Ureter (tissue), 1 donor: Measurements from ENCODE around the gene FNBP1L. TPM values are rescaled to one million over a fixed set of nuclear protein-coding genes. Genes with fewer than 3 reads are reported as not detected.
"Not testable (repeated sequence)": the region's sequence is repeated elsewhere in the genome, so short reads cannot be mapped to it uniquely, and the experiment has no call there.

Source experiments
- DNase-seq: peaks from one replicate; pipeline ENCODE4 v3.0.0-alpha.2; 2020; ENCODE audit warnings: low spot score
- total RNA-seq: library from RNA; stranded (reverse); gene quantifications from one replicate; pipeline ENCODE4 v1.2.4, GENCODE V29; 2023
- donor health status: DM: yes; HTN: yes; CAD: no.

FNBP1L gene
- total RNA-seq, 1 donor from 2014 or later: 53.2 TPM

- DNase-seq: no peak
Observed at GRCh38 chr1:93443454-93443853, 4.5 kb upstream of the FNBP1L start.

- DNase-seq: peak; percentile 60
Observed at GRCh38 chr1:93446837-93447451, 974 bp upstream of the FNBP1L start.

GRCh38 chr1:93448292-93448982, 519 bp downstream of the FNBP1L start:
- no peak for DNase-seq

GRCh38 chr1:93448983-93449804, 1.3 kb downstream of the FNBP1L start:
- DNase-seq: no peak

GRCh38 chr1:93450321-93450720, 2.4 kb downstream of the FNBP1L start:
- DNase-seq: no peak

DNA sequence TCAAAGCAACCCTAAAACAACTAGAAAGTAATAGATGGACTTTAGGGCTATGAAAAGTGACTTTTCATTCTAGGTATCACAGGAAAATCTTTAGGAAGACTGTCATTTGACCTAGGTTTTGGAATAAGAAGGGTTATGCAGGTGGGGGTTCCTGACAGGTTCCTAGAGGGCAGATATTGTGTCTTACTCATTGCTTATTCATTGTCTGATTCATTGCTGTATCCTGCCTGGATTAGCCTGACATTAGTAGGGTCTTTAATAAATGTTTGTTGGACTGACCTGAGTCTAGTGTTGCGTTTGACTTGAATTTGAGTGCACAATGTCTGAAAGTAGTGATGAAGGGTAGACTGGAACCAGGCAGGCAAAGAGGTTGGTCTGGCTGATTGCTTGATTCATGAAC, 6.0 kb downstream of the FNBP1L start:
- no peak for DNase-seq

DNA sequence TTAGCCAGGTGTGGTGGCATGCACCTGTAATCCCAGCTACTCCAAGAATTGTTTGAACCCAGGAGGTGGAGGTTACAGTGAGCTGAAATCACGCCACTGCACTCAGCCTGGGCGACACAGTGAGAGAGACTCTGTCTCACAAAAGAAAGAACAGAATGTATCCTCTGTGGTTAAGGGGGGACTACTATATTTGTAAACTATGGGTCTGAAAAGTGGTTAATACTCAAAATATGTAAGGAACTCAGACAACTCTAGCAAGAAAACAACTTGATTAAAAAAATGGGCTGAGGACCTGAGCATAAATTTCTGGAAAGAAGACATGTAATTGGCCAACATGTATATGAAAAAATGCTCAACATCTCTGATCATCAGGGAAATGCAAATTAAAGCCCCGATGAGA, 11.2 kb downstream of the FNBP1L start:
- no peak for DNase-seq

DNA sequence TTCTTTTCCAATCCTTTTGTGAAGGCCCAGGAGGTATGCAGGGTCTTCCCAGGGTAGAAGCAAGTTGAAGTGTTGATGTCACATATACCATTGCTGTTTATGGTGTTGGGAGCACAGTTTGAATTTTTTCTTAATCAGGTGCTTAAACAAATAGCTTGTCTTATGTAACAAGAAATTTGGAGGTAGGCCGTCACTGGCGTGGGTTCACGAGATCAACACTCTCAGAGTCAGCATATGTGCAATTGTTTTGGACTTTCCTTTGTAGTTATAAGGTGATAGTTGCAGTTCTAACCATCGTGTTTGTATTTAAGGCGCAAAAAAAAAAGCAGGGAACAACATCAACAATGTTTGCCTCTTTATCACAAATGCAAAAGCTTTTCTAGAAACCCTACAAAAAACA, 13.3 kb downstream of the FNBP1L start:
- DNase-seq: no peak

DNA sequence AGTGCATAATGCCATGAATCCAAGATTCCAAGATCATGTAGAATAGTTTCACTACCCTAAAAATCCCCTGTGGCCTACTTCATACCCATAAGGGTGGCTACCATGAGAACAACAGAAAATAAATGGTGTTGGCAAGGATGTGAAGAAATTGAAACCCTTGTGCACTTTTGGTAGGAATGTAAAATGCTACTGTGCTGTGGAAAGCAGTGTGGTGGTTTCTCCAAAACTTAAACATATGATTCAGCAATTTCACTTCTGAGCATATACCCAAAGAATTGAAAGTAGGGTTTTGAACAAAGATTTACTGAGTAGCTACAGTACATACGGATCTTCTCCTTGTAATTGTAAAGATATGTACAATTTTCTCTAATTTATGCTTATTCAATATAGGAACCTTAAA, 16.0 kb downstream of the FNBP1L start:
- no peak for DNase-seq

DNA sequence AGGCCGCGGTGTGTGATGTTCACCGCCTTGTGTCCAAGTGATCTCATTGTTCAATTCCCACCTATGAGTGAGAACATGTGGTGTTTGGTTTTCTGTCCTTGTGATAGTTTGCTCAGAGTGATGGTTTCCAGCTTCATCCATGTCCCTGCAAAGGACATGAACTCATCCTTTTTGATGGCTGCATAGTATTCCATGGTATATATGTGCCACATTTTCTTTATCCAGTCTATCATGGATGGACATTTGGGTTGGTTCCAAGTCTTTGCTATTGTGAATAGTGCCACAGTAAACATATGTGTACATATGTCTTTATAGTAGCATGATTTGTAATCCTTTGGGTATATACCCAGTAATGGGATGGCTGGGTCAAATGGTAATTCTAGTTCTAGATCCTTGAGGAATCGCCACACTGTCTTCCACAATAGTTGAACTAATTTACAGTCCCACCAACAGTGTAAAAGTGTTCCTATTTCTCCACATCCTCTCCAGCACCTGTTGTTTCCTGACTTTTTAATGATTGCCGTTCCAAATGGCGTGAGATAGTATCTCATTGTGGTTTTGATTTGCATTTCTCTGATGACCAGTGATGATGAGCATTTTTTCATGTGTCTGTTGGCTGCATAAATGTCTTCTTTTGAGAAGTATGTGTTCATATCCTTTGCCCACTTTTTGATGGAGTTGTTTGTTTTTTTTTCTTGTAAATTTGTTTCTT, 17.6 kb downstream of the FNBP1L start:
- not testable (repeated sequence) for DNase-seq

GRCh38 chr1:93467606-93468005, 19.7 kb downstream of the FNBP1L start:
- DNase-seq: no peak

GRCh38 chr1:93468662-93469061, 20.7 kb downstream of the FNBP1L start:
- DNase-seq: no peak

DNA sequence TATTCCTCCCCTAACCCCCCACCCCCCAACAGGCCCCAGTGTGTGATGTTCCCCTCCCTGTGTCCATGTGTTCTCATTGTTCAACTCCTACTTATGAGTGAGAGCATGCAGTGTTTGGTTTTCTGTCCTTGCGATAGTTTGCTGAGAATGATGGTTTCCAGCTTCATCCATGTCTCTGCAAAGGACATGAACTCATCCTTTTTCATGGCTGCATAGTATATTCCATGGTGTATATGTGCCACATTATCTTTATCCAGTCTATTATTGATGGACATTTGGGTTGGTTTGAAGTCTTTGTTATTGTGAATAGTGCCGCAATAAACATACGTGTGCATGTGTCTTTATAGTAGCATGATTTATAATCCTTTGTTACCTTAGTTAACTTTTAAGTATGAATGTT, 21.3 kb downstream of the FNBP1L start:
- not testable (repeated sequence) for DNase-seq

GRCh38 chr1:93471284-93471683, 23.4 kb downstream of the FNBP1L start:
- no peak for DNase-seq

DNA sequence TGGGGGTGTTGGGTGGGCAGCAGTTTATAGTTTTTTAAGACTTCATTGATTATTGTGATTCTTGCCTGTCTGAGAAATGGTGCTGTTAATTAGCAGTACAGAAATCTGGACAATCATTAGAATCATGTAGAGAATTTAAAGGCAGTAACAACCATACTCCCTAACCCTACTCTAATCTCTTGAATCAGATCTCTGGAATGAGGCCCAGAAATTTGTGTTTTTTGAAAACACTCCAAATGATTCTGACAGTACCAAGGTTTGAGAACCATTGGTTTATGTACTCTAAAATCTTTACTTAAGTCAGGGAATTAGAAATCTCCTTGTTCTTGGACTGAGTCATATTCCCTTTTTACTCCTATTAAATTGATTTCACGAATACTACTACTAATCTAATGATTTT, 24.0 kb downstream of the FNBP1L start:
- no peak for DNase-seq

DNA sequence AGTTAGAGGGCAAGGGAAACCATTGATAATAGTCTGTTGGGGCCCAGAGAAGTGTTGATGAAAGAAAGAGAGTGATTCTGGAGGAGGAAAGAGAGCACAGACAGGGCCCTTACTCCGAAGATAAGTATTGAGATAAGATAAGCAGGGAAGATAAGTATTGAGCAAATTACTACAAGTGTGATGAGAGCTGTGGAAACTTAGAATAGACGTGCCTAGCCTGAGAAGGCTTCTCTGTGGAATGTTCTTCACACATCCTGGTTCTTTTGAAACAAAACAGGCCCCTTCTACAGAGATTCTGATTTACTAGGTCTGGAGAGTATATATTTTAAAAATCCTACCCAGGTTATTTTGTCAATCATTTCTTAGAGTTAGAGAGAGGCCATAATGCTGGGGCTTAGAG, 26.4 kb downstream of the FNBP1L start:
- DNase-seq: no peak

GRCh38 chr1:93475681-93476080, 27.8 kb downstream of the FNBP1L start:
- DNase-seq: no peak

DNA sequence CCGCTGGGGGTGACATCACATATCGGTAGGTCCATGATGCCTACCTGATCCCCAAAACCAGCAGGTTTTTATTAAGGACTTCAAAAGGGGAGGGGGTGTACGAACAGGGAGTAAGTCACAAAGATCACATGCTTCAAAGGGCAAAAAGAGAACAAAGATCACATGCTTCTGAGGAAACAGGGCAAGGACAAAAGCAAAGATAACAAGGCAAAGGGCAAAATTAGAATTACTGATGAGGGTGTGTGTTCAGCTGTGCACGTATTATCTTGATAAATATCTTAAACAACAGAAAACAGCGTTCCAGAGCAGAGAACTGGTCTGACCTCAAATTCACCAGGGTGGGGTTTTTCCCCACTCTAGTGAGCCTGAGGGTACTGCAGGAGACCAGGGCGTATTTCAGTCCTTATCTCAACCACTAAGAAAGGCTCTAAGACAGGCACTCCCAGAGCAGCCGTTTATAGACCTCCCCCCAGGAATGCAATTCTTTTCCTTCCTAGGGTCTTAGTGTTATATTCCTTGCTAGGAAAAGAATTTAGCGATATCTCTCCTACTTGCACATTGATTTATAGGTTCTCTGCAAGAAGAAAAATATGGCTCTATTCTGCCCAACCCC, 31.3 kb downstream of the FNBP1L start:
- DNase-seq: not testable (repeated sequence)

- not testable (repeated sequence) for DNase-seq
Observed at GRCh38 chr1:93481899-93482298, 34.0 kb downstream of the FNBP1L start.

GRCh38 chr1:93483200-93483599, 35.3 kb downstream of the FNBP1L start:
- DNase-seq: no peak

DNA sequence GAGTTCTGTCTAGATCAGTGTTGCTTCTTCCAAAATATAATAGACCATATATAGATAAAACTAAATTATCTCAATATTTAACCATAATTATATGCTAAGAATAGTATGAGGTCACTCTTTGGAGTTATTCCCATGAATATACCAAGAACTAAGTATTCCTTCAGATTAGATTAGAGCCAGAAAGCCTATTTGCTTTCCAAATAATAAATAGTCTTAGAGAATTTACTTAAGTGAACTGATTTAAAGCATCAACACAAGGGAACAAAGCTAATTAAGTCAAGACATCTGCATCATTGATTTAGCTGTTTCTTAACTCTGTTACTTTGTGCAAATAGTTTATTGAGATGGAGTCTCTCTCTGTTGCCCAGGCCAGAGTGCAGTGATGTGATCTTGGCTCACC, 35.7 kb downstream of the FNBP1L start:
- no peak for DNase-seq

- DNase-seq: no peak
Observed at GRCh38 chr1:93488207-93488606, 40.3 kb downstream of the FNBP1L start.
